ENCODE data around the gene SMYD3.

Gene SMYD3

DNA sequence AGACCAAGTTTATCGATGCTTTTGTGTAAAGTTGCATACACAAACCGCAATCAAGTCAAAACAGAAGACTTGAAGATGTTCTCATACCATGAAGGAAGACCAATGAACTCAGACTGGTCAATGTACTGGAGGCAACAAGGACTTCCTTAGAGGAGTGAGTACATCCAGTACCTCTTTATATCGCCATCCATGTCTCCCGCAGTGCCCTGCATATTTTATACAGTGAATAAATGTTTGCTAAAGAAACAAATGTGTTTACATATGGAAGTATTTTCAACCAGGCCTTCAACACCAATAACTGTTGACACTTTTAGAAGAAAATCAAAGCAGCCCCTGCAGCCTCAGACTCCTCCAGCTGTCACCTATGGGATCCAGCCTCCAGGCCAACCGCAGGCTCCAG lies 125.6 kb downstream of the SMYD3 start:
- H2AFZ ChIP-seq (ENCODE audit: low read length): no peak overlapping the region
- no peaks in the 10 kb centered on the region for H3F3A ChIP-seq (ENCODE audit: insufficient read depth, low read length)
- no peak for DNase-seq
- no peaks in the 10 kb centered on the region for H3K9me3 ChIP-seq (replicated peaks; ENCODE audit: insufficient read depth, low read length)
- TF ChIP-seq EZH2phosphoT487 (IDR thresholded peaks at IDR 0.05; ENCODE audit: low read length) (no peak), EZH2 (optimal IDR thresholded peaks at IDR 0.05; ENCODE audit: low read depth, low read length) (no peak)
- TF ChIP-seq, protein P1, sequence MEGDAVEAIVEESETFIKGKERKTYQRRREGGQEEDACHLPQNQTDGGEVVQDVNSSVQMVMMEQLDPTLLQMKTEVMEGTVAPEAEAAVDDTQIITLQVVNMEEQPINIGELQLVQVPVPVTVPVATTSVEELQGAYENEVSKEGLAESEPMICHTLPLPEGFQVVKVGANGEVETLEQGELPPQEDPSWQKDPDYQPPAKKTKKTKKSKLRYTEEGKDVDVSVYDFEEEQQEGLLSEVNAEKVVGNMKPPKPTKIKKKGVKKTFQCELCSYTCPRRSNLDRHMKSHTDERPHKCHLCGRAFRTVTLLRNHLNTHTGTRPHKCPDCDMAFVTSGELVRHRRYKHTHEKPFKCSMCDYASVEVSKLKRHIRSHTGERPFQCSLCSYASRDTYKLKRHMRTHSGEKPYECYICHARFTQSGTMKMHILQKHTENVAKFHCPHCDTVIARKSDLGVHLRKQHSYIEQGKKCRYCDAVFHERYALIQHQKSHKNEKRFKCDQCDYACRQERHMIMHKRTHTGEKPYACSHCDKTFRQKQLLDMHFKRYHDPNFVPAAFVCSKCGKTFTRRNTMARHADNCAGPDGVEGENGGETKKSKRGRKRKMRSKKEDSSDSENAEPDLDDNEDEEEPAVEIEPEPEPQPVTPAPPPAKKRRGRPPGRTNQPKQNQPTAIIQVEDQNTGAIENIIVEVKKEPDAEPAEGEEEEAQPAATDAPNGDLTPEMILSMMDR (IDR thresholded peaks at IDR 0.05; ENCODE audit: low read length): no peak
- no peaks in the 10 kb centered on the region for H3K79me2 ChIP-seq (ENCODE audit: low read length)
- no peak overlapping the region for H3K4me2 ChIP-seq (ENCODE audit: low read depth, low read length)
- no peaks in the 10 kb centered on the region for H3K27me3 ChIP-seq (replicated peaks; ENCODE audit: insufficient read depth, low read length)
- no peaks in the 10 kb centered on the region for H3K36me3 ChIP-seq (replicated peaks; ENCODE audit: insufficient read depth, low read length)
- no peaks in the 10 kb centered on the region for H4K20me1 ChIP-seq (ENCODE audit: insufficient read depth, low read length)
- H3K4me3 ChIP-seq (ENCODE audit: low read length): no peak overlapping the region
- no peak overlapping the region for H3K9ac ChIP-seq (ENCODE audit: low read length)
- H3K27ac ChIP-seq (ENCODE audit: low read length): no peak overlapping the region
- no peaks in the 10 kb centered on the region for H3K4me1 ChIP-seq (ENCODE audit: low read length)
- H3K9me2 ChIP-seq (replicated peaks; ENCODE audit: insufficient read depth, low read length): no peaks in the 10 kb centered on the region

DNA sequence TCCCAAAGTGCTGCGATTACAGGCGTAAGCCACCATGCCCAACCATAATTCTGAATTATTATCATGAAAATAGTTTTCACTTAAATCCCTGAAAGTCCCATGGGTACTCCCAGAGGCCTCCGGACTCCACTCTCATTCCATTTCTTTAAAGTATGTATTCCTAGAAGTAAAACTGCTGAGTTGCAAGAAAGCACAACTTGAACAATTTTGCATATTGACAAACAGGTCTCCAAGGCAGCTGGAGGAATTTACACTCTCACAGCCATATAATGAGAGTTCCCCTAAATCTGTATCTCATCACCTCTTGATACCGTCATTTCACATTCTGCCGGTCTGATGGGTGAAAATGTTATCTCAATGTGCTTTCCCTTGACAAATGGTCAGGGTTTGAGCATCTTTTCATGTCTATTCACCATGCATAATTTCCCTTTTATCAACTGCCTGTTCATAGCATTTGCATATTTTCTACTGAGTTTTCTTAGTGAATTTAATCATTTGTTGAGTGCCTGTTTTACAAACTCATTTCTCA lies 129.4 kb downstream of the SMYD3 start:
- Histone ChIP-seq H3K9ac (ENCODE audit: low read length) (no peak overlapping the region), H3K27me3 (replicated peaks; ENCODE audit: insufficient read depth, low read length) (no peaks in the 10 kb centered on the region), H3K27ac (ENCODE audit: low read length) (no peak overlapping the region), H4K20me1 (ENCODE audit: insufficient read depth, low read length) (no peaks in the 10 kb centered on the region), H3K9me3 (replicated peaks; ENCODE audit: insufficient read depth, low read length) (no peaks in the 10 kb centered on the region), H3K9me2 (replicated peaks; ENCODE audit: insufficient read depth, low read length) (no peaks in the 10 kb centered on the region), H3K79me2 (ENCODE audit: low read length) (no peaks in the 10 kb centered on the region), H3K4me2 (ENCODE audit: low read depth, low read length) (no peak overlapping the region), H3F3A (ENCODE audit: insufficient read depth, low read length) (no peaks in the 10 kb centered on the region), H3K4me3 (ENCODE audit: low read length) (no peak overlapping the region), H3K36me3 (replicated peaks; ENCODE audit: insufficient read depth, low read length) (no peaks in the 10 kb centered on the region), H2AFZ (ENCODE audit: low read length) (no peak overlapping the region), H3K4me1 (ENCODE audit: low read length) (no peaks in the 10 kb centered on the region)
- TF ChIP-seq EZH2phosphoT487 (IDR thresholded peaks at IDR 0.05; ENCODE audit: low read length) (no peak), EZH2 (optimal IDR thresholded peaks at IDR 0.05; ENCODE audit: low read depth, low read length) (no peak)
- TF ChIP-seq, protein P1 (IDR thresholded peaks at IDR 0.05; ENCODE audit: low read length): no peak
- DNase-seq: no peak

DNA sequence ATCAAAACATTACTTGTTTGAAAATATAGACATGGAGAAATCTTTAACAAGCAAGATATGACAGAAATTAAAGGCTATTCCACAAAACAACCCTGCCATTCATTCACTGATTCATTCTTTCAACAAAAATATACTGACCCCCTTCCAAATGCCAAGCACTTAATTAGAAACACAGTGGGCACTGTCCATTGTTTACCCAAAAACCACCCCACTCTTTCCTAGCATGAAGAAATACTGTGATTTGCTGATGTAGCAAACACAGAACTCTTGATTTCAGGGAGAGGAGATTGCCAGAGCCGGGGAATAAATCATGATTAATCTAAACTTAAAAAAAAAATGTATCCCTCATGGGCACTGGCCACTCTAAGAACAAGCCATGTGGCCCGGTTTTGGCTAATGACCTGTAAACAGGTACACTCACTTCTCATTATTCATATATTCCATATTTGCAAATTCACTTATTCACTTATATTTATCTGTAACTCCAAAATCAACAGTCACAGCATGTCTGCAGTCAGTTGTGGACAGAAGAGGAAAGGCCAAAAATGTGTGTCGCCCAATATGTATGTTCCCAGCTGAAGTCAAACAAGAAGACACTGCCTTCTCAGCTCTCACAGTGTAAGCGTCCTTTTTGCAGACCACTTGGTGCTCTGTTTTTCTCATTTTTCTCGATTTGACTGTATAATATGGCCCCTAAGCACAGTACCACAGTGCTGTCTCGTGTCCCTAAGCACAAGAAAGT lies 133.1 kb downstream of the SMYD3 start:
- Histone ChIP-seq H3K9ac (ENCODE audit: low read length) (no peak overlapping the region), H3K4me1 (ENCODE audit: low read length) (no peaks in the 10 kb centered on the region), H3K79me2 (ENCODE audit: low read length) (no peaks in the 10 kb centered on the region), H4K20me1 (ENCODE audit: insufficient read depth, low read length) (no peaks in the 10 kb centered on the region), H3K27ac (ENCODE audit: low read length) (no peak overlapping the region), H3K4me3 (ENCODE audit: low read length) (no peak overlapping the region), H3K36me3 (replicated peaks; ENCODE audit: insufficient read depth, low read length) (no peaks in the 10 kb centered on the region), H2AFZ (ENCODE audit: low read length) (no peak overlapping the region), H3F3A (ENCODE audit: insufficient read depth, low read length) (no peaks in the 10 kb centered on the region), H3K9me3 (replicated peaks; ENCODE audit: insufficient read depth, low read length) (no peaks in the 10 kb centered on the region), H3K4me2 (ENCODE audit: low read depth, low read length) (no peak overlapping the region), H3K27me3 (replicated peaks; ENCODE audit: insufficient read depth, low read length) (no peaks in the 10 kb centered on the region), H3K9me2 (replicated peaks; ENCODE audit: insufficient read depth, low read length) (no peaks in the 10 kb centered on the region)
- no peak for DNase-seq
- TF ChIP-seq EZH2phosphoT487 (IDR thresholded peaks at IDR 0.05; ENCODE audit: low read length): no peak
- no peak for TF ChIP-seq EZH2 (optimal IDR thresholded peaks at IDR 0.05; ENCODE audit: low read depth, low read length)
- TF ChIP-seq, protein P1 (IDR thresholded peaks at IDR 0.05; ENCODE audit: low read length): no peak
